GM21526 (cell line): ENCODE measurements around the gene SH2D6.

ENCODE experiments used
- ATAC-seq: cut with Tn5 transposase; IDR thresholded peaks from one replicate; pipeline ENCODE4 v1.9.1; 2021; ENCODE audit warnings: moderate library complexity; ENCODE audit not compliant: unreplicated experiment, low FRiP score

The SH2D6 gene

DNA sequence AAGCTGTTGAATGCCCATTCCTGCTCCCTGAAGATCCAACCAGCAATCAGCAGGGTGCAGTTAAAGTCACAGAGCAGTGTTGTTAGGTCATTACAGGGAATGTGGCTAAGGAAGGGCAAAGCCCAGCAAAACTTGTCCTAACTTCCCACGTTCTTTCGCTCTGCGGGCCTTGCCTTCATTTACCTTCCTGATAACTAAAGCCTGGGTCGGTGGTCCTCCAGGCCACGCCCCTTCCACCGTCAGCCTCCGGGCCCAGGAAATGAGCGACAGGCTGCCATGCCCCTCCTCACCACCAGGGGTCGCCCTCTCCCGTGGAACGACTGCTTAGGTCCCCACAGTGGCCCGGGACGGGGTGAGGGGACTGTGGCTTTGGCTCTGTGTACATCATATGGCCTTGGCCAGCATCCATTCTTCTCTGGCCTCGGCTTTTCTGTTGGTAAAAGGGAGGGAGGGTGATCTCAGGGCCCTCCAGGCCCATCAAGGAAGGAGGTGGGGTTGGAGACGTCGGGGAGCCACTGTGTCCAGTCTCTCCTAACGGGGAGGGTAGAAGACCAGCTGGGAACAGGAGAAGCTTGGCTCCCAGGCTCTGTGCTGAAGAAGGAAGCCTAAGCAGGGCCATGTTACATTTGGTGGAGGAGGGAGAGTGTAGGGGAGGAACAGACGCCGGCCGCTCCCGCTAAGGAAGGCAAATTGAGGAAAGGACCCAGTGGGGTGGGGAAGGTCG is 2.2 kb downstream of the SH2D6 start:
- ATAC-seq, result peak; percentile 56

GRCh38 chr2:85421260-85422071 is 3.0 kb downstream of the SH2D6 start:
- no peak for ATAC-seq

DNA sequence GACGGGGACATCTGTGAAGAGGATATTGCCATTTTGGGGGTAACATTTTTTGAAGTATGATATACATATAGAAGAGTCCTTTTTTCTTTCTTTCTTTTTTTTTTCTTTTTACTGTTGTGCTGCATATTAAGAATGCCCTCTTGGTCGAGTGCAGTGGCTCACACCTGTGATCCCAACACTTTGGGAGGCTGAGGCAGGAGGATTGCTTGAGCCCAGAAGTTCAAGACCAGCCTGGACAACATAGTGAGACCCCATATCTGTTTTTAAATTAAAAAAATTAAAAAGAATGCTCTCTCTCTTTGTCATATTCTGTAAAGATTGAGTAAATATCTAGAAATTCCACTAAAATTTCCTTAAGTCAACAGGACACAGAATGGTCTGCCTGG is 3.6 kb downstream of the SH2D6 start:
- no peak for ATAC-seq

DNA sequence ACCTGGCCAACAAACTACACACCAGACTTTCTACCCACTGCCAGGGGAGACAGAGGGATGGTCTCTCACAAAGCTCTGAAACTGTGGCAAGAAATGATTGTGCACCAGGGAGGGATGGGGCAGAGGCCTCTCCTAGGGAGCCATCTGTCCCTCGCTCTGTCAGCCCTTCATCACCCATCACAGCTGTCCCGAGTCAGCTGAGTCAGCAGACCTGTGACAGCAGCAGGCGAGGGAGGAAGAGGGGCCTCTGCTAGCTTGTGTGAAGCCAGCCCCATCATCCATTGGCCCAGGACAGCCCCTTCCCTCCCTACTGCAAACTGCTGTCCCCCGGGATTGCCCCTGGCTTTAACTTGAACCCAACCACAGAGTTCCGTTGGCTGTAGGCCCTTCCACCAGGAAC is 5.0 kb downstream of the SH2D6 start:
- no peak for ATAC-seq

DNA sequence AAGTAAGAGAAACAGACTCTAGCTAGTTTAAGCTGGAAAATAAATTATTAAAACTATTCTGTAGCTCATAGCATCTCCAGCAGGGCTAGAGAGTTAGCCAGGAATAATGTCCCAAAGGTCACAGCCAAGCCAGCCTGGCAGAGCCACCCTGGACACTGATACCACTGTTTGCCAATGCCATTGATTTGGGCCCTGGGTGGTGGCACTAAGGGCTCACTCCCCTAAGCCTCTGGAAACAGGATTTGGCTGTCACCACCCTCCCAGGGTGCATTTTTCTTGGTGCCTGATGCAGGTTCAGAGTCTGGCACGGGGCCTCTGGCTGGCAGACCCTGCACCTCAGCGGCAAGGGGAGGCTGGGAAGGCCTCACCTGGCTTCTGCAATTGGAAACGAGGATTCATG is 7.1 kb downstream of the SH2D6 start:
- ATAC-seq, result no peak

- ATAC-seq, result no peak
Measured at GRCh38 chr2:85427300-85427835, 8.9 kb downstream of the SH2D6 start.

DNA sequence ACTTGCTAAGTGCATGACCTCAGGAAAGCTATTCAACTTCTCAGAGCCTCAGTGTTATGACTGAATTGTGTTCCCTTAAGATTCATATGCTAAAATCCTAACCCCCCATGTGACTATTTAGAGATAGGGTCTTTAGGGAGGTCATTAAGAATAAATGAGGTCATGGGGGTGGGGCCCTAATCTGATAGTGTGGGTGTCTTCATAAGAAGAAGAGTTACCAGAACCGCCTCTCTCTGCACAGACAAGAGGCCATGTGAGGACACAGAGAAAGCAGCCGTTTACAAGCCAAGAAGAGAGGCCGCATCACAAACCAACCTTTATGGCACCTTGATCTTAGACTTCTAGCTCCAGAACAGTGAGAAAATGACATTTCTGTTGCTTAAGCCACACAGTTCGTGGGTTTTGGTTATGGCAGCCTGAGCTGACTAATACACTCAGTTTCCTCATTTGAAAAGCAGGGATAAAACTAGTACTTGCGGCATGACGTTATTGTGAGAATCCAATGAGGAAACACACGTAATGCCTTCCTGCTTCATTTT is 9.9 kb downstream of the SH2D6 start:
- ATAC-seq, result no peak

- no peak for ATAC-seq
Measured at GRCh38 chr2:85429213-85429923, 10.9 kb downstream of the SH2D6 start.

DNA sequence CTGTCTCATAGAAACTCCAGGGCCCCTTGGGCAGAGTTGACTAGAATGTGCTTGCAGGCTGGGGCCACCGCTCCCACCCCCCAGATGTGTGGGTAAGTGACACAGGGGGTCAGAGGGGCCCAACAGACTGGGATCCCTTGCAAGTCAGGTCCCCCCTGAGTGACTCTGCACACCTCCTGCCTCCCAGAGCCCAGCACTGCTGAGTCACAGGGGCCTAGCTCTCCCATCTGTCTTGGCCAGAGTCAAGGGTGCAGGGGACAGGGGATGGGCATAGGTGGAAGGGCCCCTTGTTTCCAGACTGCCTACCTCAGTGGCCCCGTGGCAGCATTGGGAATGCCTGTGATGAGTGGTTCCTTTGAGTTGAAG is 11.4 kb downstream of the SH2D6 start:
- ATAC-seq, result no peak

- ATAC-seq, result no peak
Measured at GRCh38 chr2:85430752-85431569, 12.4 kb downstream of the SH2D6 start.

DNA sequence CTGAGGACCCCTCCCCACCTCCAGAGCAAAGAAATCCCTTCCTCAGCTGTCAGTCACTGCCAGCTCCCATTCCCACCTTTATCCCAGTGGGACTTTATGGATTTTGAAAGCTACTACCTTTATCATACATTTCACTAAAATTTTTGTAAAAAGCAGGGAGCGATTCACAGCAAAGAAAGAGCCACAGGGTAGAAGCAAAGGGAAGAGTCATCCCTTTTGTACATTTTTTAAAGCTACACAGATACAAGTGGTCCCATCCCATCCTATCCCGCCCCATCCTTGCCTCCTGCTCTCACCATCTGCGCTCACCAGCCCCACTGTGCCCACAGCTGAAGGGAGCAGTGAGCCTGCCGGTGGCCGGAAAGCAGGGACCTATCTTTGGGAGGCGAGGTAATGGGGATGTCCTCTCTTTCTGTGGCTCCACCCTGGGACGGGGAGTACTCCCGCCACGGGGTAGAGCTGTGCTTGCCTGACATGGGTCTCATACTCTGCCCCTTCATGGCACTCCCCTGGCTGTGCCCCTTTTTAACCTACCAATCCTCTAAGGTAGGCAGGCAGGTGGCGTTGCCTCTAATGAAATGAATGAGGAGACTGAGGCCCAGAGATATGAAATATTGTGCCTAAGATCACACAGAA is 13.2 kb downstream of the SH2D6 start:
- ATAC-seq, result no peak

- ATAC-seq, result no peak
Measured at GRCh38 chr2:85433511-85434089, 15.1 kb downstream of the SH2D6 start.

DNA sequence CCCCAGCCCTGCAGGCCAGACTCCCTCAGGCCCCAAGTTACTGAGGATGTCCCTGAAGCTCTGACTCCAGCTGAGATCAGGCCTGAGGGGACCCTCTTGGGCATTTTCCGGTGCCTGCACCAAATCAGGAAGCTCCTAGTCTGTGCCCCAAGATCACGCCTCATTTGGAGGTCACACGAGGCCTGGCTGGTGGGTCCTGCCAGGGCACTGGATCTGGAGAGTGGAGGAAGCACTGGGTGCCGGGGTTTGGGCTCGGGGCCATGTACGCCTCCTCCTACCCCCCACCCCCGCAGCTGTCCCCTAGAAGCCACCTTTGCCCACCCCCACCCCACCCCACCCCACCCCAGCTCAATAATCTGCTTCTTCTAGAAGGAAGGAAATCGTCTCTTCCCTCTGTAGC is 16.2 kb downstream of the SH2D6 start:
- ATAC-seq, result no peak

DNA sequence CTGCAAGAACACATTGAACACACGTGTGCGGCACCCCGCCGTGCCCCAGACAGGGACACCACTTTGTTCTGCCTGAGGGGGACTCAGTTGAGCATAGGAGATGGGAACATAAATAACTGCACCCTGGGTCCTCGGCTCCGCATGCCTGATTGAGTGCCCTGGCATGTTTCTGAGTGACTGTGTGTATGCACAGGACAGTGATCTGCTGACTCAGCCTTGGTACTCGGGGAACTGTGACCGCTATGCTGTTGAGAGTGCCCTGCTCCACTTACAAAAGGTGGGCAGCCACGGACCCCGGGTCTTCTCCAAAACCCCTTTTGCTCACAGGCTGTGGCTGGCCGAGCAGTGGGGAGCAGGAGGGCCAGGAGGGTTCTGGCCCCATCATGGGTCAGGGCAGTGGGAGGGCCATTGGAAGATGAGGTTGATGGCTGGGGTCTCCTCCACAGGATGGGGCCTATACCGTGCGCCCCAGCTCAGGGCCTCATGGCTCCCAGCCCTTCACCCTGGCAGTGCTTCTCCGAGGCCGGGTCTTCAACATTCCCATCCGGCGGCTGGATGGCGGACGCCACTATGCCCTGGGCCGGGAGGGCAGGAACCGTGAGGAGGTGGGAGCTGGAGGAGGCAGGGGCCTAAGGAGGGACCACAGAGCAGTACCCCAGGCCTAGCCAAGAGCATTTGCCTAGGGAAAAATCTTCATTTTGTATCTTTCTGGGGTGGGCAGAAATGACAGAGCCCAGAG is 16.9 kb downstream of the SH2D6 start:
- no peak for ATAC-seq

DNA sequence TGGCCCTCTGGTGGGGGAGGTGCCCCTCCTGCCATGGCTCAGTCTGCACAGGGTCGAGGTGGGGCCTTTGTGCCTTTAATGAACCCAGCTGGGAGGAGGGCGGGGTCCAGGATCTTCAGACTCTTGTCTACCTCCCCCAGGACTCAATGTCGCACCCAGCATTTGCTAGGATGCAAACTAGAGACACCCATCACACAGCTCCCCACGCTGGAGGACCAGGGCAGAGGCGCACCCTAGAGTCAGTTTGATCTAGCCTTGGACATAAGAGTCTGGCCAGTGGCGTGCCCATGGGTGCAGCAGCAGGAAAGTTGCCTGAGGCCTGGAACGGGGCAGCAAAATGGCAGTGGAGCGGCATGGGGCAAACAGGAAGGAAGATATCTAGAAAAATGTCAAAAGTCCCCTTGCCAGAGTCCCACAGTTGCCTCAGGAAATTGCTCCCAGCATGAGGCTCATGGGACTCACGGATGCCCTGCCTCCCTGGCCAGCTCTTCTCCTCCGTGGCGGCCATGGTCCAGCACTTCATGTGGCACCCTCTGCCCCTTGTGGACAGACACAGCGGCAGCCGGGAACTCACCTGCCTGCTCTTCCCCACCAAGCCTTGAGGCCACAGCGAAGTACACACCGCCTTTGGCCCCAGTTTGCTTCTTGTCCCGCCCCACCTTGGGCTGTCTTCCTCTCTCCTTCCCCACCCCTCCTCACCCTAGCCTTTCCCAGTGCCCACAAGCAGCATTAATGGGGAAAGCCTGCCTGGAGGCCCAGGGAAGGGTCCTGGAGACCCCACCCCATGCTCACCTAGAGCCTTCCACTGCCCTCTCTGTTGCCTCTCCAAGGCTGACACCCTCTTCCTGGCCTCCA is 17.7 kb downstream of the SH2D6 start:
- no peak for ATAC-seq

GRCh38 chr2:85436836-85437487 is 18.4 kb downstream of the SH2D6 start:
- ATAC-seq, result no peak

- peak; percentile 78 for ATAC-seq
Measured at GRCh38 chr2:85437488-85438200, 19.1 kb downstream of the SH2D6 start.
